HG03520 (cell line): Measurements from ENCODE around the gene ATF6.

Source experiments
- ATAC-seq: cut with Tn5 transposase; IDR thresholded peaks from one replicate; pipeline ENCODE4 v1.9.1; 2021; ENCODE audit warnings: mild to moderate bottlenecking, moderate library complexity; ENCODE audit not compliant: unreplicated experiment

Gene ATF6

GRCh38 chr1:161956930-161957329 is 190.8 kb downstream of the ATF6 start:
- ATAC-seq = no peak

GRCh38 chr1:161958425-161958824 is 192.3 kb downstream of the ATF6 start:
- no peak for ATAC-seq

- ATAC-seq = peak; percentile 76
These were observed 196.2 kb downstream of the ATF6 start for GRCh38 chr1:161962091-161962887.

GRCh38 chr1:161966067-161966466 is 199.9 kb downstream of the ATF6 start:
- no peak for ATAC-seq

GRCh38 chr1:161970036-161970435 is 203.9 kb downstream of the ATF6 start:
- ATAC-seq = no peak

GRCh38 chr1:161970633-161971032 is 204.5 kb downstream of the ATF6 start:
- no peak for ATAC-seq

- no peak for ATAC-seq
These were observed 206.7 kb downstream of the ATF6 start for GRCh38 chr1:161972828-161973227.

GRCh38 chr1:161973924-161974845 is 208.1 kb downstream of the ATF6 start:
- no peak for ATAC-seq

- no peak for ATAC-seq
These were observed 212.1 kb downstream of the ATF6 start for GRCh38 chr1:161978011-161978790.

- no peak for ATAC-seq
These were observed 215.0 kb downstream of the ATF6 start for GRCh38 chr1:161981126-161981525.

- no peak for ATAC-seq
These were observed 215.8 kb downstream of the ATF6 start for GRCh38 chr1:161981735-161982506.

GRCh38 chr1:161982507-161982895 is 216.4 kb downstream of the ATF6 start:
- ATAC-seq = no peak

GRCh38 chr1:161982917-161983316 is 216.8 kb downstream of the ATF6 start:
- no peak for ATAC-seq

- ATAC-seq = no peak
These were observed 217.6 kb downstream of the ATF6 start for GRCh38 chr1:161983725-161984124.

- no peak for ATAC-seq
These were observed 219.2 kb downstream of the ATF6 start for GRCh38 chr1:161985301-161985822.

GRCh38 chr1:161986328-161986727 is 220.2 kb downstream of the ATF6 start:
- no peak for ATAC-seq

GRCh38 chr1:161987303-161987702 is 221.2 kb downstream of the ATF6 start:
- ATAC-seq = no peak

- no peak for ATAC-seq
These were observed 221.8 kb downstream of the ATF6 start for GRCh38 chr1:161987872-161988271.

- no peak for ATAC-seq
These were observed 222.3 kb downstream of the ATF6 start for GRCh38 chr1:161988413-161988812.

GRCh38 chr1:161989108-161989507 is 223.0 kb downstream of the ATF6 start:
- no peak for ATAC-seq
